ENCODE results near the gene RUSC2. TPM values are rescaled to one million over a fixed set of nuclear protein-coding genes. Genes with fewer than 3 reads are reported as not detected.

RUSC2 gene
- total RNA-seq, 1 experiment from 2014 or later = 49.9 TPM

- peak overlapping the region; percentile 73 to 85 for H3K4me3 ChIP-seq (ENCODE audit: low read depth in 2 of 2, low read length in 2 of 2)
- H3K27ac ChIP-seq (ENCODE audit: low read length) = peak overlapping the region; percentile 99
- no peak for ATAC-seq
- TF ChIP-seq TCF7L2 (IDR thresholded peaks at IDR 0.05; ENCODE audit: low read depth, low read length) (no peak), REST (IDR thresholded peaks at IDR 0.05; ENCODE audit: insufficient read depth in 1 of 2, low read depth in 2 of 2, low read length in 1 of 2) (no peak), POLR2AphosphoS5 (IDR thresholded peaks at IDR 0.05; ENCODE audit: low read depth, low read length) (no peak), SIN3A (IDR thresholded peaks at IDR 0.05; ENCODE audit: borderline replicate concordance, insufficient read depth, low read depth, low read length) (no peak), CTCF (IDR thresholded peaks at IDR 0.05) (no peak)
- POLR2A ChIA-PET = no interaction called here
- intact Hi-C loops (cut with micrococcal nuclease; ENCODE audit: unreplicated experiment) (no loop called here), in situ Hi-C loops (cut with HindIII; ENCODE audit: low pct_unique_long_range_greater_than_20kb, low sequenced_read_pairs) (no loop called here)
- H3K36me3 ChIP-seq (ENCODE audit: control insufficient read depth, insufficient read depth, low read length) = no peaks in the 10 kb centered on the region
- H3K27me3 ChIP-seq (ENCODE audit: control insufficient read depth, insufficient read depth, low read length) = no peaks in the 10 kb centered on the region
- H3K4me1 ChIP-seq (ENCODE audit: control insufficient read depth, insufficient read depth, low read length) = peaks cover 25% of the 10 kb centered on the region
- no peak for DNase-seq (ENCODE audit: low read depth, low spot score)
- TSS peak; percentile 76 for BruUV-seq (replicated peaks)
- CTCF ChIA-PET = interaction anchor here (0.6 to 2.1 kb wide), 2 partner anchors 11 to 65 kb away, joined by 3 to 16 read pairs; no protein-coding TSS in a partner anchor
- H3K9me3 ChIP-seq (ENCODE audit: control insufficient read depth, insufficient read depth, low read depth, low read length) = no peaks in the 10 kb centered on the region; the same call in 1 of the 2 replicates
Observed at GRCh38 chr9:35488566-35489312, 1.2 kb upstream of the RUSC2 start.

- peak; percentile 83 for ATAC-seq
- intact Hi-C loops (cut with micrococcal nuclease; ENCODE audit: unreplicated experiment) = no loop called here
- ChIA-PET CTCF (interaction anchor here (0.6 to 2.1 kb wide), 6 partner anchors 15 to 110 kb away, joined by 3 to 16 read pairs (median 4); no protein-coding TSS in a partner anchor), POLR2A (interaction anchor here (0.6 to 0.7 kb wide), 4 partner anchors 27 to 375 kb away, joined by 3 to 20 read pairs (median 7); partner anchors contain the start of gene ATOSB)
- Histone ChIP-seq H3K4me3 (ENCODE audit: low read depth in 2 of 2, low read length in 2 of 2) (peak overlapping the region; percentile 73 to 85), H3K27ac (ENCODE audit: low read length) (peak overlapping the region; percentile 99), H3K27me3 (ENCODE audit: control insufficient read depth, insufficient read depth, low read length) (no peaks in the 10 kb centered on the region), H3K36me3 (ENCODE audit: control insufficient read depth, insufficient read depth, low read length) (no peaks in the 10 kb centered on the region), H3K4me1 (ENCODE audit: control insufficient read depth, insufficient read depth, low read length) (peaks cover 25% of the 10 kb centered on the region), H3K9me3 (ENCODE audit: control insufficient read depth, insufficient read depth, low read depth, low read length) (no peaks in the 10 kb centered on the region; the same call in 1 of the 2 replicates)
- DNase-seq (ENCODE audit: low read depth, low spot score) = no peak
- no TSS peak for BruUV-seq (replicated peaks)
- in situ Hi-C loops (cut with HindIII; ENCODE audit: low pct_unique_long_range_greater_than_20kb, low sequenced_read_pairs) = no loop called here
- peak; percentile 32; the same call in 1 of the 2 replicates for TF ChIP-seq SIN3A (IDR thresholded peaks at IDR 0.05; ENCODE audit: borderline replicate concordance, insufficient read depth, low read depth, low read length)
- TF ChIP-seq TCF7L2 (IDR thresholded peaks at IDR 0.05; ENCODE audit: low read depth, low read length) = no peak; the same call in 1 of the 2 replicates
- TF ChIP-seq REST (IDR thresholded peaks at IDR 0.05; ENCODE audit: insufficient read depth in 1 of 2, low read depth in 2 of 2, low read length in 1 of 2) = 0 out of 4 replicates have a peak, but pooled peaks of 1 of the 2 experiments have one; percentile 11
- TF ChIP-seq POLR2AphosphoS5 (IDR thresholded peaks at IDR 0.05; ENCODE audit: low read depth, low read length) = peak; percentile 19; the same call in 1 of the 2 replicates
- TF ChIP-seq CTCF (IDR thresholded peaks at IDR 0.05) = no peak
Observed at GRCh38 chr9:35490155-35490909, 421 bp downstream of the RUSC2 start.

Data from Panc1 (cell line).